Activated T-helper 2 cell treated with anti-CD3 and anti-CD28 coated beads, Interferon-gamma antibody, Interleukin-2, Interleukin-4, amounts not matched to agents 10 μg/mL and 5 μg/mL and 100 μg/mL, durations not matched to agents 14 hours and 24 hours and 36 hours (primary cell): Measurements from ENCODE around the gene VIPAS39. TPM values are rescaled to one million over a fixed set of nuclear protein-coding genes. Genes with fewer than 3 reads are reported as not detected.

Experiments used
- total RNA-seq: library from RNA; stranded (reverse); gene quantifications from 2 replicates; pipeline ENCODE4 v1.2.3, GENCODE V29; 2022

The VIPAS39 gene
- total RNA-seq, 1 donor from 2014 or later, result 15.7 TPM

Other genes with a start within 250 kb of the VIPAS39 start
- not detected in 2 replicates for gene NGB, start 186.4 kb downstream of the VIPAS39 start, total RNA-seq
- 23.4 and 27.7 TPM in 2 replicates for gene POMT2, start 136.7 kb downstream of the VIPAS39 start, total RNA-seq
- 11.7 and 12.6 TPM in 2 replicates for gene GSTZ1, start 136.6 kb downstream of the VIPAS39 start, total RNA-seq
- gene TMED8, start 80.5 kb downstream of the VIPAS39 start, total RNA-seq, result 28.0 and 29.0 TPM in 2 replicates
- gene SAMD15, start 80.2 kb downstream of the VIPAS39 start, total RNA-seq, result 0.41 and 0.57 TPM in 2 replicates
- 0.23 and 0.25 TPM in 2 replicates for gene NOXRED1, start 34.1 kb downstream of the VIPAS39 start, total RNA-seq
- 301 and 332 TPM in 2 replicates for gene AHSA1, start 492 bp upstream of the VIPAS39 start, total RNA-seq
- gene ISM2, start 41.2 kb upstream of the VIPAS39 start, total RNA-seq, result 0.11 TPM in 1 of 2 replicates, not detected in the other
- gene SPTLC2, start 159.0 kb upstream of the VIPAS39 start, total RNA-seq, result 26.6 and 29.6 TPM in 2 replicates